COR-L47 (cell line): Measurements from ENCODE around the gene VWC2.

Source experiments
- DNase-seq: peaks from one replicate; lab custom pipeline; 2025; lab: John Stamatoyannopoulos, UW

The VWC2 gene

GRCh38 chr7:49773218-49773935 is at the start of gene VWC2:
TSS of gene VWC2 (plus strand) at chr7:49773638. CDS start at chr7:49775436, 1,798 bp downstream.
- DNase-seq: peak; percentile 21

GRCh38 chr7:49724071-49724470 is 49.4 kb upstream of the VWC2 start:
- no peak for DNase-seq

- no peak for DNase-seq
These were observed 41.6 kb upstream of the VWC2 start for GRCh38 chr7:49731836-49732235.

- DNase-seq: no peak
These were observed 10.8 kb upstream of the VWC2 start for GRCh38 chr7:49762666-49763065.

- DNase-seq: no peak
These were observed 9.6 kb upstream of the VWC2 start for GRCh38 chr7:49763791-49764190.

- no peak for DNase-seq
These were observed 6.5 kb upstream of the VWC2 start for GRCh38 chr7:49766966-49767365.

- DNase-seq: no peak
These were observed 5.7 kb upstream of the VWC2 start for GRCh38 chr7:49767719-49768118.

- no peak for DNase-seq
These were observed 5.2 kb upstream of the VWC2 start for GRCh38 chr7:49768254-49768653.

- no peak for DNase-seq
These were observed 4.6 kb upstream of the VWC2 start for GRCh38 chr7:49768835-49769234.

GRCh38 chr7:49769285-49769857 is 4.1 kb upstream of the VWC2 start:
- no peak for DNase-seq

- no peak for DNase-seq
These were observed 2.6 kb upstream of the VWC2 start for GRCh38 chr7:49770838-49771237.

- DNase-seq: no peak
These were observed 1.8 kb upstream of the VWC2 start for GRCh38 chr7:49771427-49772176.

- no peak for DNase-seq
These were observed 571 bp upstream of the VWC2 start for GRCh38 chr7:49772916-49773217.

GRCh38 chr7:49773936-49774458 is 559 bp downstream of the VWC2 start:
- DNase-seq: no peak

- DNase-seq: no peak
These were observed 1.1 kb downstream of the VWC2 start for GRCh38 chr7:49774459-49775064.

GRCh38 chr7:49775065-49775948 is 1.9 kb downstream of the VWC2 start:
- peak; percentile 32 for DNase-seq

- no peak for DNase-seq
These were observed 2.6 kb downstream of the VWC2 start for GRCh38 chr7:49775949-49776443.

GRCh38 chr7:49776994-49777393 is 3.6 kb downstream of the VWC2 start:
- peak; percentile 14 for DNase-seq

GRCh38 chr7:49778731-49779270 is 5.4 kb downstream of the VWC2 start:
- DNase-seq: no peak

- no peak for DNase-seq
These were observed 7.5 kb downstream of the VWC2 start for GRCh38 chr7:49780953-49781352.

GRCh38 chr7:49781996-49782395 is 8.6 kb downstream of the VWC2 start:
- DNase-seq: no peak
